Neuron (in vitro differentiated cells): ENCODE measurements around the gene BAG1.

Experiments used
- H2AFZ ChIP-seq: one replicate; pipeline ENCODE4 v1.6.1; 2013; ENCODE audit warnings: low read depth, mild to moderate bottlenecking, inconsistent platforms, low read length, moderate library complexity
- H3K27me3 ChIP-seq: one replicate; pipeline ENCODE4 v1.6.1; 2013; ENCODE audit warnings: low read length; ENCODE audit not compliant: insufficient read depth
- H3K36me3 ChIP-seq: one replicate; pipeline ENCODE4 v1.6.1; 2013; ENCODE audit warnings: low read length; ENCODE audit not compliant: insufficient read depth
- H3K4me1 ChIP-seq: one replicate; pipeline ENCODE4 v1.6.1; 2013; ENCODE audit warnings: low read length; ENCODE audit not compliant: insufficient read depth
- H3K4me3 ChIP-seq: 2 replicates; pipeline ENCODE4 v1.5.1; 2013; ENCODE audit warnings: mild to moderate bottlenecking, low read length, moderate library complexity
- H3K9me3 ChIP-seq: one replicate; pipeline ENCODE4 v1.6.1; 2013; ENCODE audit warnings: low read length

Gene BAG1

DNA sequence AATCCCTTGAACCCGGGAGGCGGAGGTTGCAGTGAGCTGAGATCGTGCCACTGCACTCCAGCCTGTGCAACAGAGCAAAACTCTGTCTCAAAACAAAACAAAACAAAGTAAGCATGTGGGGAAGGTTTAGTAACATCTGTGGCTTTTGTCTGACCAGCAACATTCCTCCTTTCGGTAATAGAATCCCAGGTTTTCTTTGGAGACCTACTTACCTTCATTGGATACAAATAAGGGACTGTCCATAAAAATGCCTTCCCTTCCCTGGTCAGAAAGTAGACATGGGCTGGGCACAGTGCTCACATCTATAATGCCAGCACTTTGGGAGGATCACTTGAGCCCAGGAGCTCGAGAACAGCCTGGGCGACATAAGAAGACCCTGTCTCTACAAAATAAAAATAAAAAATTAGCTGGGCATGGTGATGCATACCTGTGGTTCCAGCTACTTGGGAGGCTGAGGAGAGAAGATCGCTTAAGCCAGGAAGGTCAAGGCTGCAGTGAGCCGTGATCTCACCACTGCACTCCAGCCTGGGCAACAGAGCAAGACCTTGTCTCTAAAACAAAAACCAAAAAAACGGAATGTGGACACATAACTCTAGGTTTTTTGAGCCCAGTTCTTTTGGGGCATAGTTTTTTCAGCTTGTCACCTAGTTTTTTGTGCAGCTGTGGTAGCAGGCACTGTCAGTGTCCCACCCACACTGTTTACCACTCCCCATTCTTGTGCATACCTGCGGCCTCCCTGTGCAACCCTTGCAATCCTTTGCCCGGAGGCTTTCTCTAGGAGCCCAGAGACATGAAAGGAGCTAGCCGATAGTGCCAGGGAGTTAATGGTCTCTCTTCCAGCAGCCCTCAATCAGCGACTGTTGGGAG lies 33.5 kb downstream of the BAG1 start:
- Histone ChIP-seq H3K36me3 (no peaks in the 10 kb centered on the region), H2AFZ (no peak overlapping the region), H3K9me3 (no peaks in the 10 kb centered on the region), H3K4me1 (no peaks in the 10 kb centered on the region), H3K27me3 (peaks cover 7% of the 10 kb centered on the region), H3K4me3 (no peak overlapping the region)

DNA sequence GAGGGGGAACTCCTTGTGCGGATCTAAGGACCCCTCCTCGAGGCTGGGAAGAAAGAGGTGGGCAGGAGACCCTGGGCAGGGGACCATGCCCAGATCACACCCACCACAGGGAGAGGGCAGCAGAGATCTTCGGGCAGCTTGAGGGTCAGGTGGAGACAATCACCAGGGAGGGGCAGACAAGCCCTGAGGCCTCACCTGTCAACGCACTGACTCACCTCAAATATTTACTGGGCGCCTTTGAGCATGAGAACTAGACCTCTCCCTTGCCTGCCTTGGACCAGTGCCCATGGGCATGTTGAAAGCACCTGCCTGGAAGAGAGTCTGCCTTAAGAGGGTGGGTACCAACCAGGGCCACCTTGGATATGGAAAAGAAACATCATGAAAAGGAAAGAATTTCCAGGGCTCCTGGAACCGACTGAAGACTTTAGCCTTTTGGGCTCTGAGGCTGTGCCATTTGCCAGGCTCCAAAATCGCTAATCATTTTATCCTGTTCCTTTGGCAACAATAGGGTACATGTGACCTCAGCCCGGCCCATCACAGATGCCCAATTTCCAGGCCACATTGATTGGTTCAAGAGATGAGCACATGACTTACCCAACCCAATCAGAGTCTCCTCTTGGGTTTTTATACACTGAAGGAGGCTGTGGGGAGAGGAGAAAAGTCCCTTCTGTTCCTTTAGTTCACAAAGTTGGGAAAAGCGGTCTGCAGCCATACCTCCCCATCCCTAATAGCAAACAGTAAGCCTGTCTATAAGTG lies 35.0 kb downstream of the BAG1 start:
- Histone ChIP-seq H3K4me1 (no peaks in the 10 kb centered on the region), H3K36me3 (no peaks in the 10 kb centered on the region), H2AFZ (no peak overlapping the region), H3K4me3 (no peak overlapping the region), H3K9me3 (no peaks in the 10 kb centered on the region), H3K27me3 (peaks cover 7% of the 10 kb centered on the region)

DNA sequence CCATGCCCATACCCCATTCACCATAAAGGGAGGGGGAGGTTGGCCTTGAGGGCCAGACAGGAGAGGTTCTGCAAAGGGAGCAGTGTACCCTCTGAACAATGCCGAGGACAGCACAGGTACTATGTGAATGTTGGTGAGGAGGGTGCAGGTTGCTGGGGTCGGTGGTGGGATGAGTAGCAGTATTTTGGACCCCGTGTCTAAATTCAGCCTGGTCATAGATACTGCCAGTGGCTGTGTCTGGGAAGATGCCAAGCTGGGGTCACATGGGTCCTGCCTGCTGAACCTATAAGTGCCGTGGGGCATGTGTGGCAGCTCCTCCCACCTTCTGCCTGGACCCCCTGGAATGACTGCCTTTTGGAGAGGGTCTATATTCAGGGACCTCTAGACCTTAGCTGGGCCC lies 35.9 kb downstream of the BAG1 start:
- Histone ChIP-seq H2AFZ (no peak overlapping the region), H3K36me3 (no peaks in the 10 kb centered on the region)

DNA sequence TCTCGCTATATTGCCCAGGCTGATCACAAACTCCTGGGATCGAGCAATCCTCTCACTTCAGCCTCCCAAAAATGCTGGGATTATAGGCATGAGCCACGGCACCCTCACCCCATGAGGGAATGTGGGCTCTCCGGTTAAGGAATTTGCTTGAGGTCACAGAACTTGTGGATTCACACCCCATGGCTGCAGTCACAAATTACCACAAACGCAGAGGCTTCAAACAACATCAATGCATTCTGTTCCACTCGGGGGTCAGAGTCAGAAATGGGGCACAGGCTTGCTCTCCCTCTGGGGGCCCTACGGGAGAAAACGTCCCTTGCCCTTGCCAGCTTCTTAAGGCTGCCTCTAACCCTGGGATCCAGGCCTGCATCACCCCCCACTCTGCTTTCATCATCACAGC lies 36.8 kb downstream of the BAG1 start:
- no peak overlapping the region for H3K4me3 ChIP-seq
- no peaks in the 10 kb centered on the region for H3K9me3 ChIP-seq
- no peaks in the 10 kb centered on the region for H3K4me1 ChIP-seq
- H3K27me3 ChIP-seq: peaks cover 7% of the 10 kb centered on the region
- H3K36me3 ChIP-seq: no peaks in the 10 kb centered on the region
- H2AFZ ChIP-seq: no peak overlapping the region

More for the DNA sequence above, 35.9 kb downstream of the BAG1 start:
- no peaks in the 10 kb centered on the region for H3K4me1 ChIP-seq
- H3K27me3 ChIP-seq: peaks cover 7% of the 10 kb centered on the region
- no peaks in the 10 kb centered on the region for H3K9me3 ChIP-seq
- H3K4me3 ChIP-seq: no peak overlapping the region

DNA sequence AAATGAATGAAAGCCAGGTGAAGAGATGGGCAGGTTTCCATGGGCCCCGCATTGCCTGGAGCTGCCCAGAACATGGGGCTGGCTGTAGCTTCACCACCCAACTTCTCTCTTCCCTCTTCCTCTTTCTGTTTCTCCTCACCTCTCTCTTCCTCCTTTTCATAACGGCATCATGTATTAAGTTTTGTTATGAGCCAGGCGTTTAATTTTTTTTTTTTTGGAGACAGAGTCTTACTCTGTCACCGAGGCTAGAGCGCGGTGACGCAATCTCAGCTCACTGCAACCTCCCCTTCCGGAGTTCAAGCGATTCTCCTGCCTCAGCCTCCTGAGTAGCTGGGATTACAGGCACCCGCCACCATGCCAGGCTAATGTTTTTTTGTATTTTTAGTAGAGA lies 37.5 kb downstream of the BAG1 start:
- H3K9me3 ChIP-seq: no peaks in the 10 kb centered on the region
- peaks cover 7% of the 10 kb centered on the region for H3K27me3 ChIP-seq
- H3K36me3 ChIP-seq: no peaks in the 10 kb centered on the region
- H3K4me3 ChIP-seq: no peak overlapping the region
- no peak overlapping the region for H2AFZ ChIP-seq
- no peaks in the 10 kb centered on the region for H3K4me1 ChIP-seq

DNA sequence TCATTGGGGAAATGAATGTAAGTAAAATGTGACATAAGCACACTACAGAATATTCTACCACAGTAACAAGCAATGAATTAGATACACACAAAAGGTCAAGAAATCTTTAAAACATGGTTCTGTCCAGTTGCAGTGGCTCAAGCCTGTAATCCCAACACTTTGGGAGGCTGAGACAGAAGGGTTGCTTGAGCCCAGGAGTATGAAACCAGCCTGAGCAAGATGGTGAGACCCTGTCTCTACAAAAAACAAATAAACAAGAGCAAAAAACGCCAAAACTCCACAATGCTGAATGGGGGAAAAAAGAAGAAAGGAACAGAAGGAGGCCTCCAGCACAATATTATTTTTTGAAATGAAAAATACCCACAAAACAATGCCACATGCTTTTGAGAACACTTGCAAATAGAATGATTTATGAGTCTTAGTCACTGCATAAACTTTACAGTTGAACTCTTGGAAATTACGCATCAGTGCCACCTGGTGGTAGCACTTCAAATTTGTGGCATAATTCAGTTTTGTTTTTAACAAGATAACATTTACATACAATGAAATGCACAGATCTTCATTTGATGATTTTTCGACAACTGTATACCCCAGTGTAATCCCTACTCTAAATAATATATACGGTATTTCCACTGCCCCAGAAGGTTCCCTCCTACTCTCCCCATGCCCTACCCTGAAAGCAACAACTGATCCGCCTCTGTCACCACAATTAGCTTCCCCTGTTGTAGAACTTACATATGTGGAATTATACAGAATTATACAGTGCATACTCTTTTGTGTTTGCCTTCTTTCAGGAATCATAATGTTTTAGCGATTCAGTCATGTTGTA lies 39.0 kb downstream of the BAG1 start:
- H3K27me3 ChIP-seq: peaks cover 14% of the 10 kb centered on the region
- no peak overlapping the region for H3K4me3 ChIP-seq
- no peaks in the 10 kb centered on the region for H3K9me3 ChIP-seq
- H3K36me3 ChIP-seq: no peaks in the 10 kb centered on the region
- H2AFZ ChIP-seq: no peak overlapping the region
- no peaks in the 10 kb centered on the region for H3K4me1 ChIP-seq

DNA sequence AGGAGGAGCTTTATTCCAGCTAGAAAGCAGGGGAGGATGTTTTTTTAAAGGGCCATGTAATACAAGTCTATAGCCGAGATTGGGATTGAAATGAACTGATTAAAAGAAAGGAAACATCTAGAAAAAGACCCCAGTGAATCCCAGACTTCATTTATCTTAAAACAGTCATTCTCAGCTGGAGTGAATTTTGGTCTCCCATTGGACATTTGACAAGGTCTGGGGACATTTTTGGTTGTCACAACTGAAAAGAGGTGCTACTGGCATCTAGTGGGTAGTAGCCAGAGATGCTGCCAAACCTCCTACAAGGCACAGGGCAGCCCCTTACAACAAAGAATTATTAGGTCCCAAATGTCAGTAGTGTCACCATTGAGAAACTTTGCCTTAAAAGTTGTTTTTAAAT lies 40.8 kb downstream of the BAG1 start:
- no peaks in the 10 kb centered on the region for H3K9me3 ChIP-seq
- H3K4me1 ChIP-seq: no peaks in the 10 kb centered on the region
- no peaks in the 10 kb centered on the region for H3K36me3 ChIP-seq
- no peak overlapping the region for H3K4me3 ChIP-seq
- peaks cover 14% of the 10 kb centered on the region for H3K27me3 ChIP-seq
- no peak overlapping the region for H2AFZ ChIP-seq

DNA sequence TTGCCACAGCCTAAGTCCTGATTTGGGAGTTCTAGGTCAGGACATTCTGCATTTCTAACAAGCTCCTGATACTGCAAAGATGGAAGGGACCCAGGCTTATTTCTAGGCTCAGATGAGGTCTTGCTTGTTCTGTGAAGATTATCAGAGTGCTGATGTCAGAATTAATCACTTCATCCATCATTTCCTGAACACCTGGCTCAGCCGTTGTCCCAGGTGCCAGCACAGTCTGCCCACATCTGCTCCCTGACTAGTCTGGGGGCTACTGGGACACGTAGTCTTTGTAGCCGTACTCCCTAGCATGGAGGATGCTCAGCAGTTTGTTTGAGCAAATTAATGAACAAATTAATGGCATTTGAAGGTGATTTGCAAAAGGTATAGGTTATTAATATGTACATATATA lies 42.5 kb downstream of the BAG1 start:
- H2AFZ ChIP-seq: no peak overlapping the region
- H3K27me3 ChIP-seq: peaks cover 15% of the 10 kb centered on the region
- no peak overlapping the region for H3K4me3 ChIP-seq
- H3K36me3 ChIP-seq: no peaks in the 10 kb centered on the region
- no peaks in the 10 kb centered on the region for H3K4me1 ChIP-seq
- H3K9me3 ChIP-seq: no peaks in the 10 kb centered on the region

DNA sequence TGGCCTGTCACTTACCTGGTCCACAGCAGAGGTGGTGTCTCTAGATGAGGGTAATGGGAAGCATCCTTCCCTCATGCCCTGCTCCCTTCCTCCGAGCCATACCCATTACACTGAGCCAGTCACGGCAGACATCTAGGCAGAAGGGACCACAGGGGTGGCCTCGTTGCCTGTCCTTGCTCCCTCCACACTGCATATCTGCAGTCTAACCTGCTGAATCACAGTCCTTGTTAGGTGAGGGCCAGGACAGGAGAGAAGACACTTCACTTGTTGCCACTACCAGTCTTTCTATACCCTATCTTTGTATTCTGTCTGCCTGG lies 43.0 kb downstream of the BAG1 start:
- Histone ChIP-seq H3K4me3 (no peak overlapping the region), H3K9me3 (no peaks in the 10 kb centered on the region), H3K36me3 (no peaks in the 10 kb centered on the region), H3K4me1 (no peaks in the 10 kb centered on the region), H3K27me3 (peaks cover 15% of the 10 kb centered on the region), H2AFZ (no peak overlapping the region)

DNA sequence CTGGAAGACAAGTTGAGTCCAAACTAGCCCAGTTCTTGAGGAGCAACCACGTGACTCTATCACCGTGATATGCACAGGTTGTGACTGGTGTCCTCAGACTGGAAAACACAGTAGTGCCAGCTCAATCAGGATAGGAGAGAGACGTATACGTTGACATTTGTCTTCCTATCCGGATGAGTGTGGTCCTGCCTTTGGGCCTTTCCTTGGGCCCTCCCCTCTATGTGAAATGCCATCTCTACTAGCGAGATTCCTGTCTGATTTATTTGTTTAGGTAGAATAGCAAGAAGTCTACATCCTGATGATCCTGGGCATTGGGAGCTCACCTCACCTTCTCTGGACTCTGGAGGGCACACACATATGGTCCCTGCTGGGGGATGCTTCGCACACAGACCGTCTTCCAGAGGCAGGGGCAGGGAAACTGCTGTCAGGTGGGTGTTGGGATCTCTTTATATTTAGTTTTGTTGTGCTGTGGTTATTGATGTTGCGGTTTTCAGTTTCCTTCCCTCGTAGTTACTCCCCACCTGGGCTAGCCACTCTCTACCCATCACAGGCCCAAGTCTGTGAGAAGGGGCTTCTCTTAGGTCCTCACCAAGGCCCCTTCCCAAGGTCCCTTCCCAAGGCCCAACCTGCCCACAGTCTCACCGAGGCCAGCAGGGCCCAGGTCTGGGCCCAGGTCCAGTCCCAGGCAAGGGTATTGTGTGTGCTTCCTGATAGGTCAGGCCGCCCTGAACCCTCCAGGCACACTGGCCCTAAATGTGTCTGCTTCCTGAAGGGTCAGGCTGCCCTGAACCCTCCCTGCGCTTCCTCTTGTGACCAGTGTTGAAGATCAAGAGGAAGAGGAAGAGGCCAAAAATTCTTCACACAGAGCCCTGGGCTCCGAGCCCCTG lies 43.6 kb downstream of the BAG1 start:
- Histone ChIP-seq H3K4me1 (no peaks in the 10 kb centered on the region), H3K4me3 (no peak overlapping the region), H3K9me3 (no peaks in the 10 kb centered on the region), H3K27me3 (peaks cover 15% of the 10 kb centered on the region), H2AFZ (no peak overlapping the region), H3K36me3 (no peaks in the 10 kb centered on the region)

DNA sequence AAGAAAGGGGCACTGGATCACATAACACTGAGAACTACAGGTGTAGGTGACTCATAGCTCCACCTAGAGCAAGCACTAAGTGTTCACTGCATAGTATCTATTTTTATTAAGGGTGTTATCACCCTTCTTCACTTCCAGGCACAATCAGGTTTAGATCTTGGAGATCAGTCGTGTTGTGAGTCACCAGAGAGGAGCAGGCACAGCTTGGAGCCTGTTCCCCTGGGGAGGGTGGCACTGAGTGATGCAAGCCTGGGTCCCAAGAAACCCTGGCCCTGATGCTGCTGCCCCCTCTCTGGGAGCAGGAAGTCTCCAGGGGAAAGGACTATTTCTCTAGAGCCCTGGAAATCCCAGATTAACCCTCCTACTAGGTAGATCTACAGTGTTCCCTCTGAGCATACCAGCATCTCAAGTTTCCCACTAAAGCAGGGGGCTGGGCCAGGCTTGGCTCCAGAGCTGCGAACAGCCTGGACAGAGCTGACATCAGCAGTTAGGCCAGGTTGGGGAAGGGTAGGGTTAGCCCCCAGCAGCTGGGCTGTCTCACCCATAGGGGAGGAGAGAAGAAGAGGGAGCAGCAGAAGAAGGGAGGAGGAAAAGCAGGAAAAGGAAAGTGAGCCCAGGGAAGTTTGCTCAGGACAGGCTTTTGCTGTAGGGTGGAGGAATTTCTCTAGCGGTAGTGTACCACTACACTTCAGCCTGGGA lies 52.7 kb downstream of the BAG1 start:
- Histone ChIP-seq H2AFZ (no peak overlapping the region), H3K36me3 (no peaks in the 10 kb centered on the region)

More for the DNA sequence above, 52.7 kb downstream of the BAG1 start:
- Histone ChIP-seq H3K27me3 (peaks cover 16% of the 10 kb centered on the region), H3K9me3 (no peaks in the 10 kb centered on the region), H3K4me1 (no peaks in the 10 kb centered on the region), H3K4me3 (no peak overlapping the region)
